ENCODE results near the gene BMPR1B. TPM values are rescaled to one million over a fixed set of nuclear protein-coding genes. Genes with fewer than 3 reads are reported as not detected.

The BMPR1B gene
- under 0.01 and 0.17 TPM in 2 replicates for total RNA-seq

DNA sequence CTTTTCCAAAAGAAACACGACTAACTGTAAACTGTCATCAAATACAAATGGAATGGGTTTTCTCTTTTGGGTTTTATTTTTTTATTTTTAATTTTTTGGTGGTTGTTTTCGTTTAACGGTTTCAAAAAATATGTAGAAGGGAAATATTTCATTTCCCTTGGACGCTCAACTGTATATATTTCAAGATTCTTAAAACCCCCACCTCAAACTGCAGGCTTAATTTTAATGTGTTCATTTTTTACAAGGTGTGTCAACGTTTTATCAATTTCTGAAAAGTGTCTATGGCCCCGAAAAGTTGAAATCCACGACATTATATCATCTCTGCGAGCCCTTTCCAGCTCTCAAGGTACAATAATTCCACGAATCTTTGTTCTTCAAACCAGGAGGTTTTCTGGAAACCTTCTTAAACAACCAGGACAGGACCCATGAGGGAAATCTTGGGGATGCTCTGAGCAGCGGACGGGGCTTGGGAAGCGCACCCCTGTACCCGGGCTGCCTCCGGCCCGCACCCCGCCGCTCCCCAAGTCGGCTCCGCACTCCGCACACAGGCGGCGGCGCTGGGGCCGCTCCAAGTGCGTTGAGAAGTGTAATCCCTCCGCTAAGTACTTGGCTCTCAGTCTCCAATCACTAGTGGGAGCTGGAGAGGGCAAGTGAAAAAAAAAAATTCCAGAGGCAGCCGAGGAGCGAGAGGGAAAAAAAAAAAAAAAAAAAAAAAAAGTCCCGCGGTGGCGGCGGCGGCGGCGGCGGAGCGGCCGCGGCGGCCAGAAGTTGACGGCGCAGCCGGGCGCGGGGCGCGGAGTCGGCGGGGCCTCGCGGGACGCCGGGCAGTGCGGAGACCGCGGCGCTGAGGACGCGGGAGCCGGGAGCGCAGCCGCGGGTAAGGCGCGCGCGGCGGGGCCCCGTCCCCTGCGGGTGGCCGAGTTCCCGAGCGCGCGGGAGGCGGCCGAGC lies at the start of gene BMPR1B:
Gene BMPR1B, plus strand, starts transcription at position 764 of the 949 bp plus-strand sequence. CDS start 346,470 bp downstream, outside the sequence.

Data from bronchus fibroblast of lung (primary cell).